ENCODE results near the gene HEATR5A. TPM values are rescaled to one million over a fixed set of nuclear protein-coding genes. Genes with fewer than 3 reads are reported as not detected.

The HEATR5A gene
- total RNA-seq, 4 donors from 2014 or later: 24.3 to 134 (median 34.9) TPM

DNA sequence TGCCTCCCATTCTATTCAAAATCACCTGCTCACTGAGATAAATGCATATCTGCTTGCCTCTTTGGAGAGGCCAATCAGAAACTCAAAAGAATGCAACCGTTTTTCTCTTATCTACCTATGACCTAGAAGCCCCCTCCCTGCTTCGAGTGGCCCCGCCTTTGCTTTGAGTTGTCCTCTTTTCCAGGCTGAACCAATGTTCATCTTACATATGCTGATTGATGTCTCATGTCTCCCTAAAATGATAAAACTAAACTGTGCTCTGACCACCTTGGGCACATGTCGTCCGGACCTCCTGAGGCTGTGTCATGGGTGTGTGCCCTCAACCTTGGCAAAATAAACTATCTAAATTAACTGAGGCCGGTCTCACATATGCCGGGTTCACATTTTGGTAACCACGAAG, 148.7 kb downstream of the HEATR5A start:
- Histone ChIP-seq H3K36me3 (no peaks in the 10 kb centered on the region), H3K4me3 (no peak overlapping the region), H3K27me3 (no peaks in the 10 kb centered on the region), H3K9me3 (no peaks in the 10 kb centered on the region), H3K4me1 (no peaks in the 10 kb centered on the region), H3K27ac (no peak overlapping the region)
- TF ChIP-seq POLR2A (IDR thresholded peaks at IDR 0.05): no peak
- no peak for DNase-seq

DNA sequence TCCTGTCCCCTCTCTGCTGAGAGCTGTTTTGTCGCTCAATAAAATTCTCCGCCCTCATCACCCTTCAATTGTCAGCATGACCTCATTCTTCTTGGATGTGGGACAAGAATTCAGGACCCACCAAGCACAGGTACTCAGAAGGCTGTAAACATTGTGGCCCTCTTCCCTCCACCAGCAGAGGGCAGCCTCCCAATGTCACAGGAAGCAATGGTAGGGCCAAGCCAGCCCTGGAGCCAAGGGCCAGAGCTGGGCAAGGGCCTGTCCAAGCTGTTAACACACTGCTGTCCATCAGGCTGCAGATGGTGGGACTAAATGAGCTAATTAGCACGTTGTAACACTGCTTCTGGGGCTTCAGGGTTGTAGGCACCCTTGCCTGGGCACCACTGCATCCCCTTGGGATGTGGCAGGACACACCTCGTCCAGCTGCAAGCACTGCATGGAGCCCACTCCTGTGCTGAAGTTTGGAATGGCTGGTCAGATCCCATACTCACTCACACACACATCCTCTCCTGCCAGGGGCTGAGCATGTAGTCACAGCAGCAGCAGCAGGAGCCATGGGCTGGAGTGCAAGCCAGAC, 150.1 kb downstream of the HEATR5A start:
- no peaks in the 10 kb centered on the region for H3K9me3 ChIP-seq
- no peaks in the 10 kb centered on the region for H3K27me3 ChIP-seq
- H3K4me3 ChIP-seq: no peak overlapping the region
- TF ChIP-seq, protein P1, sequence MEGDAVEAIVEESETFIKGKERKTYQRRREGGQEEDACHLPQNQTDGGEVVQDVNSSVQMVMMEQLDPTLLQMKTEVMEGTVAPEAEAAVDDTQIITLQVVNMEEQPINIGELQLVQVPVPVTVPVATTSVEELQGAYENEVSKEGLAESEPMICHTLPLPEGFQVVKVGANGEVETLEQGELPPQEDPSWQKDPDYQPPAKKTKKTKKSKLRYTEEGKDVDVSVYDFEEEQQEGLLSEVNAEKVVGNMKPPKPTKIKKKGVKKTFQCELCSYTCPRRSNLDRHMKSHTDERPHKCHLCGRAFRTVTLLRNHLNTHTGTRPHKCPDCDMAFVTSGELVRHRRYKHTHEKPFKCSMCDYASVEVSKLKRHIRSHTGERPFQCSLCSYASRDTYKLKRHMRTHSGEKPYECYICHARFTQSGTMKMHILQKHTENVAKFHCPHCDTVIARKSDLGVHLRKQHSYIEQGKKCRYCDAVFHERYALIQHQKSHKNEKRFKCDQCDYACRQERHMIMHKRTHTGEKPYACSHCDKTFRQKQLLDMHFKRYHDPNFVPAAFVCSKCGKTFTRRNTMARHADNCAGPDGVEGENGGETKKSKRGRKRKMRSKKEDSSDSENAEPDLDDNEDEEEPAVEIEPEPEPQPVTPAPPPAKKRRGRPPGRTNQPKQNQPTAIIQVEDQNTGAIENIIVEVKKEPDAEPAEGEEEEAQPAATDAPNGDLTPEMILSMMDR (IDR thresholded peaks at IDR 0.05): peak in 4 of 6 experiments; percentile 16 to 32 (median 26)
- no peak for TF ChIP-seq POLR2A (IDR thresholded peaks at IDR 0.05)
- H3K4me1 ChIP-seq: no peaks in the 10 kb centered on the region
- no peaks in the 10 kb centered on the region for H3K36me3 ChIP-seq
- H3K27ac ChIP-seq: no peak overlapping the region
- DNase-seq: peak in 2 of 3 donors; percentile 53 to 60

DNA sequence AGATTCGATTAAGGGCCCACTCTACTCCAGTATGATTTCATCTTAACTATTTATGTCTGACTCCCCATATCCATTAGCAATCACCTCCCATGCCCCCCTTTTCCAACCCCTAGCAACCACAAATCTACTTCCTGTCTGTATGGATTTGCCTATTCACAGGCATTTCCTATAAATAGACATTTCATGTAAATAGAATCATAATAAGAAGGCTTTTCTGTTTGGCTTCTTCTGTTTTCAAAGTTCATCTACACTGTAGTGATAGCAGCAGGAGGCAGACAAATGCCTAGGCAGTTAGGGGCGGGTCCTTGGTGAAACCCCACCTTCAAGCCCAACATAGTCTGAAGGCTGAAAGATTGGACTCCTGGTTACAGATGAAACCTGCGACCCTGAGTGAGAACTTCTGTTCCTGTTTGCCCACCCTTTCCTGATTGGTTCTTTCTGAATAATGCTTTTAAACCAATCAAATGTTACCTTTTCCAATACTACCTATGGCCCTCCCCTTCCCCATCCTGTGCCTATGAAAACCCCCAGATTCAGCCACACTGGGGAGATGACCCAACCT, 150.6 kb downstream of the HEATR5A start:
- no peak for DNase-seq
- H3K27me3 ChIP-seq: no peaks in the 10 kb centered on the region
- no peak overlapping the region for H3K27ac ChIP-seq
- H3K36me3 ChIP-seq: no peaks in the 10 kb centered on the region
- no peaks in the 10 kb centered on the region for H3K4me1 ChIP-seq
- H3K9me3 ChIP-seq: no peaks in the 10 kb centered on the region
- TF ChIP-seq POLR2A (IDR thresholded peaks at IDR 0.05): no peak
- TF ChIP-seq, protein P1 (IDR thresholded peaks at IDR 0.05): no peak
- H3K4me3 ChIP-seq: no peak overlapping the region

DNA sequence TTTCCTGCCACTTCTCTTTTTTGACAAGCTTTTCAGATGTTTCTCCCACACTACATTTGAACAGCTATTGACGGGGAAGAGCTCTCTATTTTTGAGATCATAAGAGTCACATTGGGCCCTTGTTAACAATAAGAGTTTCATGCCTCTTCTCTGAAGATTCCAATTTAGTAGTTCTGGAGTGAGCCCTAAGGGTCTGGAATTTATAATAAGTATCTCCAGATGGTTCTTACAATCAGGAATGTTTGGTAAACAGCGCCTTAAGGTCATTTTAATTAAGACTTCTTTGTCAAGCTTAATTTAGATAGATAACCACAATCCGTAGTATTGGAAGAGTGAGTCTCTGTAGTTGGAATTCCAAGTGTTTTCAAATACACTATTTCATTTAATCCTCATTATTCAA, 152.1 kb downstream of the HEATR5A start:
- no peak overlapping the region for H3K27ac ChIP-seq
- no peaks in the 10 kb centered on the region for H3K4me1 ChIP-seq
- H3K27me3 ChIP-seq: no peaks in the 10 kb centered on the region
- no peaks in the 10 kb centered on the region for H3K9me3 ChIP-seq
- TF ChIP-seq, protein P1 (IDR thresholded peaks at IDR 0.05): no peak
- TF ChIP-seq POLR2A (IDR thresholded peaks at IDR 0.05): no peak
- H3K4me3 ChIP-seq: no peak overlapping the region
- no peaks in the 10 kb centered on the region for H3K36me3 ChIP-seq
- no peak for DNase-seq

DNA sequence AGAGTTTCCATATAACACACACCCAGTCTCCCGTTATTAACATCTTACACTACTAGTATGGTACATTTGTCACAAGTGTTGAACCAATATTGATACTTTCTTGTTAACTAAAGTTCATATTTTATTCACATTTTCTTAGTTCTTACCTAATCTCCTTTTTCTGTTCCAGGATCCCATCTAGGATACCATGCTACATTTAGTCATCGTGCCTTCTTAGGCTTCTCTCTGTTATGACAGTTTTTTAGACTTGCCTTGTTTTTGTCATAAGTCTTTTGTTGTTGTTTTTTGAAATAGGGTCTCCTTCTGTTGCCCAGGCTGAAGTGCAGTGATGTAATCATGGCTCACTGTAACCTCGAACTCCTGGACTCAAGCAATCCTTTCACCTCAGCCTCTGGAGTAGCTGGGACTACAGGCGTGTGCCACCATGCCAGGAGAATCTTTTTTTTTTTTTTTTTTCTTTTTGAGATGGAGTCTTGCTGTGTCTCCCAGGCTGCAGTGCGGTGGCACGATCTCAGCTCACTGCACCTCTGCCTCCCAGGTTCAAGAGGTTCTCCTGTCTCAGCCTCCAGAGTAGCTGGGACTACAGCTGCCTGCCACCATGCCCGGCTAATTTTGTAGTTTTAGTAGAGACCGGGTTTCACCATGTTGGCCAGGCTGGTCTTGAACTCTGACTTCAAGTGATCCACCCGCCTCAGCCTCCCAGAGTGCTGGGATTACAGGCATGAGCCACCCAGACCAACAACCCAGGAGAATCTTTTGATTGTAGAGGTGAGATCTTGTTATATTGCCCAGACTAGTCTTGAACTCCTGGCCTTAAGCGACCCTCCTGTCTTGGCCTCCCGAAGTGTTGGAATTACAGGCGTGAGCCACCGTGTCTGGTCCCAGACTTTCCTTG, 153.7 kb downstream of the HEATR5A start:
- H3K27ac ChIP-seq: no peak overlapping the region

More for the DNA sequence above, 153.7 kb downstream of the HEATR5A start:
- H3K4me3 ChIP-seq: no peak overlapping the region
- H3K9me3 ChIP-seq: no peaks in the 10 kb centered on the region
- DNase-seq: no peak
- no peak for TF ChIP-seq POLR2A (IDR thresholded peaks at IDR 0.05)
- TF ChIP-seq, protein P1 (IDR thresholded peaks at IDR 0.05): no peak
- H3K4me1 ChIP-seq: peaks cover 0 to 6% (median 0%) of the 10 kb centered on the region in 4 donors
- H3K27me3 ChIP-seq: no peaks in the 10 kb centered on the region
- H3K36me3 ChIP-seq: no peaks in the 10 kb centered on the region

All from Peyer's patch (tissue), 4 donors.